22Rv1 (cell line): ENCODE measurements around the gene LILRB3.
A peak's percentile ranks its signal among the peaks of the same experiment; 100 is the strongest.
"Not testable (repeated sequence)": the region's sequence is repeated elsewhere in the genome, so short reads cannot be mapped to it uniquely, and the experiment has no call there.

Source experiments
- H3K27ac ChIP-seq: fragments of 450-650 bp; 2 replicates; pipeline ENCODE4 v1.5.1; 2017
- CTCF ChIP-seq: fragments of 450-650 bp; IDR thresholded peaks from 2 replicates; pipeline ENCODE4 v1.5.1; 2017; ENCODE audit warnings: mild to moderate bottlenecking
- ZFX ChIP-seq: fragments of 450-650 bp; IDR thresholded peaks from 2 replicates; pipeline ENCODE4 v1.6.1; 2017; ENCODE audit warnings: antibody characterized with exemption, borderline replicate concordance

The LILRB3 gene

GRCh38 chr19:54222474-54223276, at the start of gene LILRB3:
Gene LILRB3 (minus strand): TSS chr19:54223007. CDS start chr19:54222976, 31 bp downstream.
- H3K27ac ChIP-seq = not testable (repeated sequence)

DNA sequence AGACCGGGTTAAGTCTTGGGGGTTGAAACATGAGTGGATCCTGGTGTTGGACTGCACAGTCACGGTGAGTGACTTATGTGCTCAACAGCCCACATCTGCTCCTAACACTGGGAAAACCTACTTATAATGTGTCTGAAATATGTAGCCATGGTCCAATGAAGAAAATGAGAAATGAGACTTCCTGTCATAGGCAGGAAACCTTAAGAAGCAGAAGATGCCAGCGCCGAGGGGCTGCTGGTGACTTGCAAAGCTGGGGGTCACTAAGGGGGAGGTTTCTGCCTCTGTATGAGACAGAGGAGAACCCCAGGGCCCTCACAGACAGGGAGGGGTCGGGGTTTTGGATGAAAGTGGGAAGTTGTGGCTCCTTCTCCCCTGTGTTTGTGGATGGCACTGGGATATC, 49.4 kb upstream of the LILRB3 start:
- H3K27ac ChIP-seq = not testable (repeated sequence)

GRCh38 chr19:54271587-54271986, 48.8 kb upstream of the LILRB3 start:
- not testable (repeated sequence) for H3K27ac ChIP-seq

GRCh38 chr19:54271106-54271505, 48.3 kb upstream of the LILRB3 start:
- no peak overlapping the region for H3K27ac ChIP-seq
- no peak for TF ChIP-seq CTCF
- no peak for TF ChIP-seq ZFX

DNA sequence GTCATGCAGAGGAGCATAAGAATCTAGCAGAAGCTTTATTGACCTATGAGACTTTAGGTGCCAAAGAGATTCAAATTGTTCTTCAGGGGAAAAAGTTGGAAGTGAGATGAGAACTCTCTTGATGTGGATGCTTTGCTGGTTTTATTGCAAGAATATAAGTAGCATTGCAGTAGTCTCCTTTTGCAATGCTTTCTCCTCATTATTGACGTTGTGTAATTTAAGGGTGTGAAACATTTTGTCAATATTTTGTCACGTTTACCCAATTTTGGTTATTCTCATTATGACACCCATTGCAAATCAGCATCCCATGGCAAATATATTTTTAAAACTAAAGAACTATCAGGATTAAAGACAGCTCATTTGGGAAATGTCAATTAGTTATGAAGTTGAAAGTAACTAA, 46.1 kb upstream of the LILRB3 start:
- no peak overlapping the region for H3K27ac ChIP-seq
- TF ChIP-seq CTCF (no peak), ZFX (no peak)

GRCh38 chr19:54266133-54266532, 43.3 kb upstream of the LILRB3 start:
- TF ChIP-seq ZFX = no peak
- peak; percentile 88 for TF ChIP-seq CTCF
- H3K27ac ChIP-seq = no peak overlapping the region

DNA sequence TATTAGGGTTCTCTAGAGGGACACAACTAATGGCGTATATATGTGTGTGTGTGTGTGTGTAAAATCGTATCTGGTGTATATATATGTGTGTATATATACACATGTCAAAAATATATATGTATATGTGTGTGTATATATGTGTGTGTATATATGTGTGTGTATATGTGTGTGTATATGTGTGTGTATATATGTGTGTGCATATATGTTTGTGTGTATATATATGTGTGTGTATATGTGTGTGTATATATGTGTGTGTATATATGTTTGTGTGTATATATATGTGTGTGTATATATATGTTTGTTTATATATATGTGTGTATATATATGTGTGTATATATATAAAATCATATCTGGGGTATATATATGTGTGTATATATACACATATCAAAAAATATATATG, 39.7 kb upstream of the LILRB3 start:
- TF ChIP-seq CTCF = no peak
- TF ChIP-seq ZFX = no peak

DNA sequence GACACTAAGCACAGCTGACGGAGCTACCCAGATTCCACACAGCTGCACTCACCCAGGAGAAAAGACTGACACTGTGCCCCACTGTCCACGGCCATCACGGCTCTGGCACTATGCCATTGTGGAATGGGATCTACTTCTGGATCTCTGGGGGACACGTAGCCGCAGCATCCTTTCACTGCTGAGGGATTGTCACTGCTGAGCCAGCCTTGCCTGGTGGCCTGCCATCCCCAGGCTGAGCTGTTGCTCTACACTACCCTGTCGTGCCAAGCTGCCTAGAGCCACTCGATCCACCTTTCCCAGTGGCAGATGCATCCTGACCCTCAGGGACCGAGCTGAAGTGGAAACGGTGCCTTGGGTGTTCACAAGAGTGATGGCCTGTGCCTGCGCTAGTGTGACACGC, 39.3 kb upstream of the LILRB3 start:
- no peak overlapping the region for H3K27ac ChIP-seq
- TF ChIP-seq CTCF (no peak), ZFX (no peak)

More for the DNA sequence above, 39.7 kb upstream of the LILRB3 start:
- H3K27ac ChIP-seq = no peak overlapping the region

GRCh38 chr19:54257116-54257480, 34.3 kb upstream of the LILRB3 start, which contains the start of gene LILRB5:
Gene LILRB5 (minus strand): TSS chr19:54257273. CDS start chr19:54257193, 80 bp downstream.
- H3K27ac ChIP-seq = no peak within 1 kb of the TSS
- TF ChIP-seq CTCF (no peak), ZFX (no peak)
